IPS-15b (cell line): ENCODE data around the gene IRAK3.

Experiments
- H3K27me3 ChIP-seq: one replicate; pipeline ENCODE4 v1.6.1; 2013; ENCODE audit warnings: low read length; ENCODE audit not compliant: control insufficient read depth, insufficient read depth
- H3K36me3 ChIP-seq: one replicate; pipeline ENCODE4 v1.6.1; 2013; ENCODE audit warnings: low read length; ENCODE audit not compliant: control insufficient read depth, insufficient read depth
- H3K4me1 ChIP-seq: one replicate; pipeline ENCODE4 v1.6.1; 2013; ENCODE audit warnings: mild to moderate bottlenecking, low read length; ENCODE audit not compliant: control insufficient read depth, insufficient read depth
- H3K4me3 ChIP-seq: one replicate; pipeline ENCODE4 v1.5.1; 2013; ENCODE audit warnings: low read depth, low read length
- H3K9ac ChIP-seq: one replicate; pipeline ENCODE4 v1.6.1; 2013; ENCODE audit warnings: low read depth, mild to moderate bottlenecking, low read length
- H3K9me3 ChIP-seq: one replicate; pipeline ENCODE4 v1.6.1; 2013; ENCODE audit warnings: mild to moderate bottlenecking, low read length; ENCODE audit not compliant: control insufficient read depth, insufficient read depth

Gene IRAK3

GRCh38 chr12:66242311-66242710, 53.3 kb downstream of the IRAK3 start:
- no peak overlapping the region for H3K4me3 ChIP-seq
- H3K36me3 ChIP-seq: no peaks in the 10 kb centered on the region
- peaks cover 8% of the 10 kb centered on the region for H3K4me1 ChIP-seq
- no peaks in the 10 kb centered on the region for H3K27me3 ChIP-seq
- H3K9me3 ChIP-seq: no peaks in the 10 kb centered on the region
- H3K9ac ChIP-seq: no peak overlapping the region

GRCh38 chr12:66243911-66244310, 54.9 kb downstream of the IRAK3 start:
- Histone ChIP-seq H3K27me3 (no peaks in the 10 kb centered on the region), H3K9me3 (no peaks in the 10 kb centered on the region), H3K4me3 (no peak overlapping the region), H3K9ac (no peak overlapping the region), H3K4me1 (peaks cover 4% of the 10 kb centered on the region), H3K36me3 (no peaks in the 10 kb centered on the region)

- Histone ChIP-seq H3K9ac (no peak overlapping the region), H3K4me1 (peaks cover under 1% of the 10 kb centered on the region), H3K9me3 (no peaks in the 10 kb centered on the region), H3K36me3 (no peaks in the 10 kb centered on the region), H3K4me3 (no peak overlapping the region), H3K27me3 (no peaks in the 10 kb centered on the region)
Measured at GRCh38 chr12:66244446-66244845, 55.4 kb downstream of the IRAK3 start.

GRCh38 chr12:66247741-66248140, 58.7 kb downstream of the IRAK3 start:
- Histone ChIP-seq H3K9ac (no peak overlapping the region), H3K9me3 (no peaks in the 10 kb centered on the region), H3K4me3 (no peak overlapping the region), H3K4me1 (no peaks in the 10 kb centered on the region), H3K27me3 (no peaks in the 10 kb centered on the region), H3K36me3 (no peaks in the 10 kb centered on the region)

- no peaks in the 10 kb centered on the region for H3K36me3 ChIP-seq
- H3K4me3 ChIP-seq: no peak overlapping the region
- no peaks in the 10 kb centered on the region for H3K27me3 ChIP-seq
- H3K4me1 ChIP-seq: no peaks in the 10 kb centered on the region
- H3K9ac ChIP-seq: no peak overlapping the region
- no peaks in the 10 kb centered on the region for H3K9me3 ChIP-seq
Measured at GRCh38 chr12:66251049-66251448, 62.0 kb downstream of the IRAK3 start.

- H3K4me3 ChIP-seq: no peak overlapping the region
- H3K27me3 ChIP-seq: no peaks in the 10 kb centered on the region
- H3K9ac ChIP-seq: no peak overlapping the region
- H3K36me3 ChIP-seq: no peaks in the 10 kb centered on the region
- H3K9me3 ChIP-seq: no peaks in the 10 kb centered on the region
- no peaks in the 10 kb centered on the region for H3K4me1 ChIP-seq
Measured at GRCh38 chr12:66252771-66253170, 63.8 kb downstream of the IRAK3 start.

GRCh38 chr12:66255737-66256136, 66.7 kb downstream of the IRAK3 start:
- Histone ChIP-seq H3K27me3 (no peaks in the 10 kb centered on the region), H3K9me3 (no peaks in the 10 kb centered on the region), H3K9ac (no peak overlapping the region), H3K4me1 (no peaks in the 10 kb centered on the region), H3K4me3 (no peak overlapping the region), H3K36me3 (no peaks in the 10 kb centered on the region)

- H3K36me3 ChIP-seq: no peaks in the 10 kb centered on the region
- H3K4me3 ChIP-seq: no peak overlapping the region
- H3K4me1 ChIP-seq: no peaks in the 10 kb centered on the region
- no peaks in the 10 kb centered on the region for H3K27me3 ChIP-seq
- no peak overlapping the region for H3K9ac ChIP-seq
- no peaks in the 10 kb centered on the region for H3K9me3 ChIP-seq
Measured at GRCh38 chr12:66258011-66258410, 69.0 kb downstream of the IRAK3 start.

GRCh38 chr12:66262737-66263136, 73.7 kb downstream of the IRAK3 start:
- Histone ChIP-seq H3K36me3 (no peaks in the 10 kb centered on the region), H3K9ac (no peak overlapping the region), H3K27me3 (no peaks in the 10 kb centered on the region), H3K4me1 (no peaks in the 10 kb centered on the region), H3K9me3 (no peaks in the 10 kb centered on the region), H3K4me3 (no peak overlapping the region)

- Histone ChIP-seq H3K4me3 (no peak overlapping the region), H3K9ac (no peak overlapping the region), H3K9me3 (no peaks in the 10 kb centered on the region), H3K27me3 (no peaks in the 10 kb centered on the region), H3K36me3 (no peaks in the 10 kb centered on the region), H3K4me1 (no peaks in the 10 kb centered on the region)
Measured at GRCh38 chr12:66268562-66268961, 79.5 kb downstream of the IRAK3 start.

GRCh38 chr12:66269142-66269541, 80.1 kb downstream of the IRAK3 start:
- Histone ChIP-seq H3K4me1 (no peaks in the 10 kb centered on the region), H3K9ac (no peak overlapping the region)

GRCh38 chr12:66269757-66270383, 80.9 kb downstream of the IRAK3 start:
- no peak overlapping the region for H3K9ac ChIP-seq
- no peaks in the 10 kb centered on the region for H3K4me1 ChIP-seq
- no peaks in the 10 kb centered on the region for H3K36me3 ChIP-seq
- no peaks in the 10 kb centered on the region for H3K27me3 ChIP-seq
- no peak overlapping the region for H3K4me3 ChIP-seq
- no peaks in the 10 kb centered on the region for H3K9me3 ChIP-seq

More at GRCh38 chr12:66269142-66269541, 80.1 kb downstream of the IRAK3 start:
- Histone ChIP-seq H3K4me3 (no peak overlapping the region), H3K9me3 (no peaks in the 10 kb centered on the region), H3K36me3 (no peaks in the 10 kb centered on the region), H3K27me3 (no peaks in the 10 kb centered on the region)
